Fibroblast of lung (primary cell): ENCODE results near the gene KIAA0753. TPM values are rescaled to one million over a fixed set of nuclear protein-coding genes. Genes with fewer than 3 reads are reported as not detected.
"Not testable (repeated sequence)": the region's sequence is repeated elsewhere in the genome, so short reads cannot be mapped to it uniquely, and the experiment has no call there.

Experiments
- DNase-seq, 2 donors: peaks; one replicate each; pipeline versions ENCODE4 v3.0.0 to v3.0.0-alpha.2; 2010; ENCODE audit warnings: low read depth in 2 of 2
- H2AFZ ChIP-seq: 2 replicates; pipeline ENCODE4 v1.5.1; 2012; ENCODE audit warnings: low read length, control low read depth, inconsistent platforms
- H3K27ac ChIP-seq: 2 replicates; pipeline ENCODE4 v1.5.1; 2011; ENCODE audit warnings: low read length, control low read depth; ENCODE audit not compliant: insufficient read depth
- H3K27me3 ChIP-seq: 2 replicates; pipeline ENCODE4 v1.5.1; 2011; ENCODE audit warnings: mild to moderate bottlenecking, low read length; ENCODE audit not compliant: control insufficient read depth, insufficient read depth
- H3K36me3 ChIP-seq: 2 replicates; pipeline ENCODE4 v1.5.1; 2011; ENCODE audit warnings: low read length; ENCODE audit not compliant: control insufficient read depth, insufficient read depth
- H3K4me1 ChIP-seq: 2 replicates; pipeline ENCODE4 v1.5.1; 2011; ENCODE audit warnings: low read length; ENCODE audit not compliant: control insufficient read depth, insufficient read depth; ENCODE audit errors: extremely low read depth
- H3K4me2 ChIP-seq: 2 replicates; pipeline ENCODE4 v1.5.1; 2011; ENCODE audit warnings: low read length, control low read depth; ENCODE audit not compliant: insufficient read depth; ENCODE audit errors: extremely low read depth
- H3K4me3 ChIP-seq, 4 experiments: fragments of 200-600 bp in 1 of 4; sonication (generic) in 1 of 4; replicated peaks in 1 of 4; 2 replicates each; pipeline ENCODE4 v1.5.1; 2011 to 2016; ENCODE audit warnings: low read length in 4 of 4, low read depth in 3 of 4, mild to moderate bottlenecking in 3 of 4, control low read depth in 2 of 4, inconsistent platforms in 1 of 4, mixed read lengths in 1 of 4; ENCODE audit not compliant: insufficient read depth in 1 of 4; ENCODE audit errors: control extremely low read depth in 1 of 4
- H3K79me2 ChIP-seq: 2 replicates; pipeline ENCODE4 v1.5.1; 2012; ENCODE audit warnings: mild to moderate bottlenecking, low read length, inconsistent platforms; ENCODE audit not compliant: control insufficient read depth, insufficient read depth
- H3K9ac ChIP-seq: 2 replicates; pipeline ENCODE4 v1.5.1; 2011; ENCODE audit warnings: mild to moderate bottlenecking, low read length, control low read depth; ENCODE audit not compliant: insufficient read depth
- H3K9me3 ChIP-seq: 2 replicates; pipeline ENCODE4 v1.5.1; 2012; ENCODE audit warnings: low read depth, low read length; ENCODE audit not compliant: control insufficient read depth, insufficient read depth
- H4K20me1 ChIP-seq: 2 replicates; pipeline ENCODE4 v1.5.1; 2011; ENCODE audit warnings: low read length; ENCODE audit not compliant: control insufficient read depth, insufficient read depth; ENCODE audit errors: extremely low read depth
- EZH2 ChIP-seq: IDR thresholded peaks from 2 replicates; pipeline ENCODE4 v1.5.1; 2012; ENCODE audit warnings: low read length, control low read depth, mild to moderate bottlenecking; ENCODE audit errors: missing control alignments
- polyA plus RNA-seq, 2 donors: library from polyadenylated mRNA; depleted of rRNA in 1 of 2; stranded (reverse) in 1 of 2; unstranded in 1 of 2; fragments of >200 nt; gene quantifications; 2 replicates each; pipeline ENCODE4 v1.2.1, GENCODE V29; 2011 to 2012; ENCODE audit warnings: missing spikeins in 1 of 2
- total RNA-seq: library from RNA; depleted of rRNA; stranded (reverse); fragments of >200 nt; gene quantifications from 2 replicates; pipeline ENCODE4 v1.2.1, GENCODE V29; 2014
- TF ChIP-seq, protein P1 (sequence below), 2 donors: IDR thresholded peaks in 1 of 2; conservative IDR thresholded peaks in 1 of 2; 1 replicate in 1 of 2; 2 replicates in 1 of 2; pipeline ENCODE4 v1.5.1; 2011 to 2012; ENCODE audit warnings: low read length in 2 of 2, control low read depth in 1 of 2, inconsistent platforms in 1 of 2, low read depth in 1 of 2, mild to moderate bottlenecking in 1 of 2

KIAA0753 gene
- total and polyA plus RNA-seq, 2 donors (not counting 1 experiment from before 2014, with no cell fraction given): 5.8 to 12.9 TPM

DNA sequence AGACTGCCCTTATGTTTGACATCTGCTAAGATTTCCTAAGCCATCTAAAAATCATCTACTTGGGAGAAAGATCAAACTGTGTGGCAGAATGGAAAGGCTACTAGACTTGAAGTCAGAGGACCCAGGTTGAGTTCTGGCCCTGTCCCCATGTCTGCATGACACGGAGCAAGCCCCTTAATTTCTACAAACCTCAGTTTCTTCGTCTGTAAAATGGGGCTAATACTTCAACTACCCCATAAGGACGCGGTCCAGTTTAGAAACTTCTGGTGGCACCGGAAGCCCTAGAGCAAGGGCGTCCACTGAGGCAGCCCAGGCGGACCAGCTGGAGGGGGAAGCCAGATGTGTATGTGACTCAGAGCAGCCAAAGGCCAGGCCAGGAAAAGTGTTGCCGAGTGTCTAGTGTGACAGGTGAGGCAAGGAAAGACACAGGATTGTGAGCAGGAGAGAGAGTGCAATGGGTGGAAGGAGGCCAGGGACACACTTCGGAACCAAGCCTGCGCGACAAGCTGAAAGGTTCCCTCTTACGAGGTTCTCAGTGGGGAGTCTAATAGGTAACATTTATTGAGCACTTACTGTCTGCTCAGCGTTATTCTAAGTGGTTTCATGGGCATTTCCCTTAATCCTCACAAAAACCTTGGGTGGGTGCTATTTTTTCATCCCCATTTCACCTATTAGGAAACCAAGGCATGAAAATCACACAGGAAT lies 66.4 kb downstream of the KIAA0753 start:
- H3K4me1 ChIP-seq: peaks cover 13% of the 10 kb centered on the region
- no peaks in the 10 kb centered on the region for H3K36me3 ChIP-seq
- no peaks in the 10 kb centered on the region for H4K20me1 ChIP-seq
- TF ChIP-seq, protein P1, sequence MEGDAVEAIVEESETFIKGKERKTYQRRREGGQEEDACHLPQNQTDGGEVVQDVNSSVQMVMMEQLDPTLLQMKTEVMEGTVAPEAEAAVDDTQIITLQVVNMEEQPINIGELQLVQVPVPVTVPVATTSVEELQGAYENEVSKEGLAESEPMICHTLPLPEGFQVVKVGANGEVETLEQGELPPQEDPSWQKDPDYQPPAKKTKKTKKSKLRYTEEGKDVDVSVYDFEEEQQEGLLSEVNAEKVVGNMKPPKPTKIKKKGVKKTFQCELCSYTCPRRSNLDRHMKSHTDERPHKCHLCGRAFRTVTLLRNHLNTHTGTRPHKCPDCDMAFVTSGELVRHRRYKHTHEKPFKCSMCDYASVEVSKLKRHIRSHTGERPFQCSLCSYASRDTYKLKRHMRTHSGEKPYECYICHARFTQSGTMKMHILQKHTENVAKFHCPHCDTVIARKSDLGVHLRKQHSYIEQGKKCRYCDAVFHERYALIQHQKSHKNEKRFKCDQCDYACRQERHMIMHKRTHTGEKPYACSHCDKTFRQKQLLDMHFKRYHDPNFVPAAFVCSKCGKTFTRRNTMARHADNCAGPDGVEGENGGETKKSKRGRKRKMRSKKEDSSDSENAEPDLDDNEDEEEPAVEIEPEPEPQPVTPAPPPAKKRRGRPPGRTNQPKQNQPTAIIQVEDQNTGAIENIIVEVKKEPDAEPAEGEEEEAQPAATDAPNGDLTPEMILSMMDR (conservative IDR thresholded peaks at IDR 0.05 in 1 of 2, IDR thresholded peaks at IDR 0.05 in 1 of 2; ENCODE audit: low read depth in 1 of 2, low read length in 2 of 2): no peak
- no peak for TF ChIP-seq EZH2
- no peak overlapping the region for H2AFZ ChIP-seq
- no peak overlapping the region for H3K4me3 ChIP-seq
- peak overlapping the region; percentile 11 for H3K27ac ChIP-seq
- no peak overlapping the region for H3K9ac ChIP-seq
- H3K9me3 ChIP-seq: no peaks in the 10 kb centered on the region
- no peaks in the 10 kb centered on the region for H3K27me3 ChIP-seq
- no peaks in the 10 kb centered on the region for H3K79me2 ChIP-seq
- no peak overlapping the region for H3K4me2 ChIP-seq
- no peak for DNase-seq

DNA sequence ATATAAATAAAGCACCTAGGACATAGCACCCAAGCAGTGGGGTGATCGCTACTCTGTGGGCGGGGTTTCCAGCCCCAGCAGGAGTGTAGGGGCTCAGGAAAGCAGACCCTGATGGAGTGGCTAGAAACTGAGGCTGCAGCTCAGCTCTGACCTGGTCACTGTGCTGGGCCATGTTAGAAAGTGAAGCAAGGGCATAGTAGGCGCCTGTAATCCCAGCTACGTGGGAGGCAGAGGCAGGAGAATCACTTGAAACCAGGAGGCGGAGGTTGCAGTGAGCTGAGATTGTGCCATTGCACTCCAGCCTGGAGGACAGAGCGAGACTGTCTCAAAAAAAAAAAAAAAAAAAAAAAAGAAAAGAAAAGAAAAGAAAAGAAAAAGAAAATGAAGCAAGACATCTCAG lies 67.0 kb downstream of the KIAA0753 start:
- not testable (repeated sequence) for H4K20me1 ChIP-seq, H3K9ac ChIP-seq, H3K36me3 ChIP-seq, H3K4me3 ChIP-seq, H3K27ac ChIP-seq, H3K9me3 ChIP-seq, H2AFZ ChIP-seq, H3K4me2 ChIP-seq, H3K27me3 ChIP-seq, H3K79me2 ChIP-seq, DNase-seq
- H3K4me1 ChIP-seq: peaks cover 13% of the 10 kb centered on the region

DNA sequence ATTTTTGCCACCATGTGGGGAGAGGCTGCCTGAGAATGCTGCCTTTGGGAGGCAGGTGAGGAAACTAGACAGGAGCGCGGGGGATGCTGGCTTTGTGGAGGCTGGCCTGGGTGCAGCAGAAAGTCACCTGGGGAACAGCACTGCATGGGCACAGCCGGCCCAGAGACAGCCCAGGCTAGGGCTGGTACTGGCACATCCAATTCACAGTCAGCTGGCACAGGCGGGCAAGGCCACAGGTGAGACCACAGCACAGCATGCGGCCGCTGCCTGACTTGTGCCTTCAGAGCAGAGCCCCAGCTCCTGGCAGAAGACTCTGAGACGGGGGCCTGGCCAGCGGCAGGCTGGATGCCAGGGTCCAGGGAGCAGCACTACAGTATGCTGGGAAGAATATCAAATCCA lies 67.5 kb downstream of the KIAA0753 start:
- peaks cover 13% of the 10 kb centered on the region for H3K4me1 ChIP-seq
- H3K79me2 ChIP-seq: no peaks in the 10 kb centered on the region
- H3K4me3 ChIP-seq: no peak overlapping the region
- DNase-seq: no peak
- no peak for TF ChIP-seq EZH2
- TF ChIP-seq, protein P1 (conservative IDR thresholded peaks at IDR 0.05 in 1 of 2, IDR thresholded peaks at IDR 0.05 in 1 of 2; ENCODE audit: low read depth in 1 of 2, low read length in 2 of 2): no peak
- no peak overlapping the region for H3K27ac ChIP-seq
- H3K4me2 ChIP-seq: no peak overlapping the region
- H3K9ac ChIP-seq: no peak overlapping the region
- H3K36me3 ChIP-seq: no peaks in the 10 kb centered on the region
- H2AFZ ChIP-seq: no peak overlapping the region
- no peaks in the 10 kb centered on the region for H4K20me1 ChIP-seq
- no peaks in the 10 kb centered on the region for H3K27me3 ChIP-seq
- no peaks in the 10 kb centered on the region for H3K9me3 ChIP-seq
